ENCODE measurements around the gene CFAP251. TPM values are rescaled to one million over a fixed set of nuclear protein-coding genes. Genes with fewer than 3 reads are reported as not detected.
"Not testable (repeated sequence)": the region's sequence is repeated elsewhere in the genome, so short reads cannot be mapped to it uniquely, and the experiment has no call there.

Gene CFAP251
- total RNA-seq, 2 experiments from 2014 or later, result 0.59 to 0.65 TPM

DNA sequence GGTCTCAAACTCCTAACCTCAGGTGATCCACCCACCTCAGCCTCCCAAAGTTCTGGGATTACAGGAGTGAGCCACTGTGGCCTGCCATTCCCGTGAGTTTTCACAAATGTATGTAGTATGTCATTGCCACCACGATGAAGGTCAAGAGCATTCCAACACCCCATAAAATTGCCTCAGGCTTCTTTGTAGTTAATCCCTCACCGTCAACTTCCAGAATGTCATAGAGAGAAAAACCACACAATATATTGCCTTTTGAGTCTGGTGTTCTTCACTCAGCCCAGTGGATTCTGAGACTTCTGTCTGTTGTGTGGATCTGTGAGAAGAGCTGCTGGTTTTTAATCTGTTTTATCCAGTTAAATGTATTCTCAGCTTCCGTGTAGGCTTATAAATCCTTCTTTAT is 12.6 kb upstream of the CFAP251 start:
- no peak overlapping the region for H3K4me3 Mint-ChIP-seq
- no peak for DNase-seq
- H3K27me3 Mint-ChIP-seq, result no peaks in the 10 kb centered on the region
- CTCF ChIA-PET, result interaction anchor here (0.6 to 1.2 kb wide), 4 partner anchors 18 to 453 kb away, joined by 3 read pairs; no protein-coding TSS in a partner anchor
- peaks cover 8% of the 10 kb centered on the region for H3K4me1 Mint-ChIP-seq
- POLR2A ChIA-PET, result no interaction called here
- peaks cover 43% of the 10 kb centered on the region for H3K36me3 Mint-ChIP-seq (ENCODE audit: low read depth)
- intact Hi-C loops (cut with DNase I, micrococcal nuclease), result no loop called here
- no peaks in the 10 kb centered on the region for H3K9me3 Mint-ChIP-seq (ENCODE audit: low read depth)
- ATAC-seq, result no peak
- no peak overlapping the region for H3K27ac Mint-ChIP-seq

DNA sequence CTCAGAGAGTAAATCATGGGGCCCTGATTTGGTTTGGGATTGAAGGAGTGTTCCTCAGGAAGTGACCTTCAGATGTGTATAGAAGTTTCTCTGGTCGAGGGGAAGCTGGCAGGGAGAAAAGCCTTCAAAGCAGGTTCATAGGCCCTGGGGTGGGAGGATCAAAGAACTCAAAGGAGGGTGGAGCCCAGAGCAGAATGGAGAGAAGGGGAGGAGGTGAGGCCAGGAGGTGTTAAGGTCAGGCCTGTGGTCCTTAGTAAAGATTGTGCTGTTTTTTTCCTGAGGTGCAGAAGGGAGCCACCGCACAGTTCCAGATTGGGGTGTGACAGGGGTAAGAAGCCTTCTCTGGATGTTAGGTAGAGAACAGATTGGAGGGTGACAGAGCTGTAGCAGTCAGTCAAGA is 9.7 kb upstream of the CFAP251 start:
- POLR2A ChIA-PET, result no interaction called here
- intact Hi-C loops (cut with DNase I, micrococcal nuclease), result no loop called here
- no peaks in the 10 kb centered on the region for H3K27me3 Mint-ChIP-seq
- H3K36me3 Mint-ChIP-seq (ENCODE audit: low read depth), result peaks cover 39% of the 10 kb centered on the region
- CTCF ChIA-PET, result no interaction called here
- no peaks in the 10 kb centered on the region for H3K9me3 Mint-ChIP-seq (ENCODE audit: low read depth)
- ATAC-seq, result no peak
- DNase-seq, result no peak
- peaks cover 14% of the 10 kb centered on the region for H3K4me1 Mint-ChIP-seq
- peak overlapping the region; percentile 56 for H3K27ac Mint-ChIP-seq
- H3K4me3 Mint-ChIP-seq, result no peak overlapping the region

DNA sequence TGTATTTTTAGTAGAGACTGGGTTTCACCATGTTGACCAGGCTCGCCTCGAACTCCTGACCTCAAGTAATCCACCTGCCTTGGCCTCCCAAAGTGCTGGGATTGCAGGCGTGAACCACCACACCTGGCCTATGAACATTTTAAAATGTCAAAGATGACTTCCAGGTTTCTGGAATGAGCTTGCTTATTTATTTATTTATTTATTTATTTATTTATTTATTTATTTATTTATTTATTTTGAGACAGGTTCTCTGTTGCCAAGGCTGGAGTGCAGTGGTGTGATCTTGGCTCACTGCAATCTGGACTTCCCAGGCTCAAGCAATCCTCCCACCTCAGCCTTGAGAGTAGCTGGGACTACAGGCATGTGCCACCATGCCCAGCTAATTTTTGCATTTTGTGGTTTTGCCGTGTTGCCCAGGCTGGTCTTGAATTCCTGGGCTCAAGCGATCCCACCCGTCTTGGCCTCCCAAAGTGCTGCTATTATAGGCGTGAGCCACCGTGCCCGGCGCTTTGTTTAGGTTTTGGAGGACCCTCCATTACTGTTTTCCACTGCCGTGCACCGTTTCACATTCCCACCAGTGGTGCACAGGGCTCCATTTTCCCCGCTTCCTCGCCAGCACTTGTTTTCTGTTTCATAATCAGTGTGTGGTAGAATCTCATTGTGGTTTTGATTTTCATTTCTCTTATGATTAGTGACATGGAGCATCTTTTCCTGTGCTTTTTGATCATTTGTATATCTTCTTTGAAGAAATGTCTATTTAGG is 6.4 kb upstream of the CFAP251 start:
- H3K4me3 Mint-ChIP-seq, result no peak overlapping the region
- peaks cover 37% of the 10 kb centered on the region for H3K36me3 Mint-ChIP-seq (ENCODE audit: low read depth)

DNA sequence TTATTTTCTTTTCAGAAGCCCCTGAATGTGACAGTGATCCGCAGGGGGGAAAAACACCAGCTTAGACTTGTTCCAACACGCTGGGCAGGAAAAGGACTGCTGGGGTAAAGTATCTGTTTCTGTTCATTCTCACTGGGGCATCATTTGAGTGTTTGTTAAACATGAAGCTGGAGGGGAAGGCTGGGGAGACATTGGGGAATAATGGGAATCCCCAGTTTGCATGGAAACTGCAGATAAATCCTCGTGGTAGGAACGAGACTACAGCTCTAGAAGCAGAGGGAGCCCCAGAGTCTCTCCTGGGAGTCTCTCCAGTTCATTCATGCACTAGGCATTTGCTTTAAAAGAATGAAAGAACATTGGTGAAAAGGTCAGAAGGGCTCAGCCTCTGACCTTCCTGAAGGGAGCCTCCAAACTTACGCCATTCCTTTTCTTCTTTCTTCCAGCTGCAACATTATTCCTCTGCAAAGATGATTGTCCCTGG is 2.5 kb upstream of the CFAP251 start:
- ChIA-PET POLR2A (no interaction called here), CTCF (interaction anchor here (0.6 to 4.3 kb wide), 9 partner anchors 17 to 1797 kb away, joined by 3 to 18 read pairs (median 3); partner anchors contain the start of gene RHOF)
- intact Hi-C loops (cut with DNase I, micrococcal nuclease), result loop anchor here (5.0 to 10.0 kb wide), 5 partner anchors 189 to 351 kb away; partner anchors contain the start of gene VPS33A (in 1 of the 2)
- H3K4me1 Mint-ChIP-seq, result peaks cover 21% of the 10 kb centered on the region
- no peaks in the 10 kb centered on the region for H3K27me3 Mint-ChIP-seq
- H3K36me3 Mint-ChIP-seq (ENCODE audit: low read depth), result peaks cover 28% of the 10 kb centered on the region
- no peak for DNase-seq
- no peak overlapping the region for H3K4me3 Mint-ChIP-seq
- H3K9me3 Mint-ChIP-seq (ENCODE audit: low read depth), result no peaks in the 10 kb centered on the region
- no peak for ATAC-seq
- H3K27ac Mint-ChIP-seq, result no peak overlapping the region

More for the DNA sequence above, 6.4 kb upstream of the CFAP251 start:
- Mint-ChIP-seq H3K27ac (peak overlapping the region; percentile 17), H3K27me3 (no peaks in the 10 kb centered on the region), H3K9me3 (ENCODE audit: low read depth) (no peaks in the 10 kb centered on the region), H3K4me1 (peaks cover 14% of the 10 kb centered on the region)
- ATAC-seq (peak; percentile 88), DNase-seq (peak; percentile 66)
- intact Hi-C loops (cut with DNase I, micrococcal nuclease), result loop anchor here in 1 of 2 experiments (10.0 kb wide), 2 partner anchors 193 to 283 kb away; no protein-coding TSS in a partner anchor
- ChIA-PET CTCF (interaction anchor here (0.6 to 1.6 kb wide), 3 partner anchors 10 to 534 kb away, joined by 3 to 4 read pairs (median 4); no protein-coding TSS in a partner anchor), POLR2A (interaction anchor here (0.5 to 1.0 kb wide), 2 partner anchors 79 to 178 kb away, joined by 3 read pairs; no protein-coding TSS in a partner anchor)

DNA sequence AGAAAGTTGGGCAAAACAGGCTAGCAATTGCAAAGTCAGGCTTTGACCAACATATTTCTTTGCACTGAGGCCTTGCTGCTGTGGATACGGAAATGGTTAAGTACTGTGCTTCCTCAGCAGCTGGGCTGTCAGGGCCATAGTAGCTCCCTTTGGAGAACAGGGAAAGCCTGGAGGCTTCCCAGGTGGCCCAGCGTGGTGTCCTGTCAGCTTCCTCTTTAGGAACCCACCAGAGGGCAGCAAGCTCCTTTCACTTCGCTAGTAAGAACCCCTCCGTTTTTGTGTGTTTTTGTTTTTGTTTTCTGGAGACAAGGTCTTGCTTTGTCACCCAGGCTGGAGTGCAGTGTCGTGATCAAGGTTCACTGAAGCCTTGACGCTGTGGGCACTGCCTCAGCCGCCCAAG is 1.7 kb upstream of the CFAP251 start:
- Mint-ChIP-seq H3K27ac (peak overlapping the region; percentile 74), H3K4me3 (no peak overlapping the region), H3K27me3 (no peaks in the 10 kb centered on the region), H3K4me1 (peaks cover 21% of the 10 kb centered on the region), H3K9me3 (ENCODE audit: low read depth) (no peaks in the 10 kb centered on the region), H3K36me3 (ENCODE audit: low read depth) (peaks cover 25% of the 10 kb centered on the region)
- DNase-seq (peak; percentile 23), ATAC-seq (no peak)
- intact Hi-C loops (cut with DNase I, micrococcal nuclease), result loop anchor here (5.0 to 10.0 kb wide), 5 partner anchors 188 to 351 kb away; partner anchors contain the start of gene VPS33A (in 1 of the 2)
- ChIA-PET POLR2A (no interaction called here), CTCF (interaction anchor here (0.6 to 4.3 kb wide), 7 partner anchors 43 to 255 kb away, joined by 3 to 18 read pairs (median 3); partner anchors contain the start of gene RHOF)

DNA sequence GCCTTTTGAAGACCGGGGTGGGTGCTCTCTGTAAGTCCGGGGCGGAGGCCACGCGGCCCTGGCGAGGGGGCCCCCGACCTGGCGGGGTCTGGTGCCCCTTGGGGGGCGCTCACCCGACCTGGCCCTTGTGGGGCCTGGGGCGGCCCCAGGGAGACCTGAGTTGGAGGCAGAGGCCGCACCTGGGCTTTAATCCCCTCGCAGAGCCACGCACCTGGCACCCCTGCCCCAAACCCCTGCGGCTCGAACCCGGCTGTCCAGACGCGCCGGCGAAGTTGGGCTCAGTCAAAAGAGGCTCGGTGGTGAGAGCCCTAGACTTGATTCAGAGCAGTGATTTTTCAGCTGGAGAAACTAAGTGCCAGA is 267 bp downstream of the CFAP251 start:
- intact Hi-C loops (cut with DNase I, micrococcal nuclease), result loop anchor here (1.0 to 10.0 kb wide), 10 partner anchors 30 to 349 kb away; partner anchors contain the start of genes PSMD9 (in 1 of the 2) and VPS33A (in 1 of the 2)
- H3K9me3 Mint-ChIP-seq (ENCODE audit: low read depth), result no peaks in the 10 kb centered on the region
- H3K27me3 Mint-ChIP-seq, result no peaks in the 10 kb centered on the region
- no peak for ATAC-seq
- ChIA-PET POLR2A (interaction anchor here (1.0 kb wide), 1 partner anchor 74 kb away, joined by 4 read pairs; no protein-coding TSS in a partner anchor), CTCF (interaction anchor here (0.6 to 4.3 kb wide), 36 partner anchors 11 to 973 kb away, joined by 3 to 20 read pairs (median 4); partner anchors contain the start of genes LRRC43, PSMD9 and RHOF)
- peak; percentile 16 for DNase-seq
- H3K4me1 Mint-ChIP-seq, result peaks cover 15% of the 10 kb centered on the region
- H3K27ac Mint-ChIP-seq, result no peak overlapping the region
- H3K4me3 Mint-ChIP-seq, result peak overlapping the region; percentile 54
- H3K36me3 Mint-ChIP-seq (ENCODE audit: low read depth), result peaks cover 19% of the 10 kb centered on the region

DNA sequence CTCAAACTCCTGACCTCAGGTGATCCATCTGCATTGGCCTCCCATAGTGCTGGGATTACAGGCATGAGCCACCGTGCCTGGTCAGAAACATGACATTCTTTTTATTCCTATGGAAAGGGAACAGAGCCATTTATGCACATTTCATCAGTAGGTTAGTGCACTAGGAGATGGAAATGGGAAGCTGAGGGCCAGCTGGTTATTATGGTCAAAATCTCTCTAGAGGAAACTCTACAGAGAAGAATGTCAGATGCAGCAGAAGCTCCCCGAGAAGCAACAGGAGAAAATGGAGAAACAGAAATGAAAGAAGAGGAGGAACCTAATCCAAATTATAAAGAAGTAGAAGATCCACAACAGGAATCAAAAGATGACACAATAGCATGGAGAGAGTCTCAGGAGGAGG is 2.7 kb downstream of the CFAP251 start:
- POLR2A ChIA-PET, result no interaction called here

DNA sequence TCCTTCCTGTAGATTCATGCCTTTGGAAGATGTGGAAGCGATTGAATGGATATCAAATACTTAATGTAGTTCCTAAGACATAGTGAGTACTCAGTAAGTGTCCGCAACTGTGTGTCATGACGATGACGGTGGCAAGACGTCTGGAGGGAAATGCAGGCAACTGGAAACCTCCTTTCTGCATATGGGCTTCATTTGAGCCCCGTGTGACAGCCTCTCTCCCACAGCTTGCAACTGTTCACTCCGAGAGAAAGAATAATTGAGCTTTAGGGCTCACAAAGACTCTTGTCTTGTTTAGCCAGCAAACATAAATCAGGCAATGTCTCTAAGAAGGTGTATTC is 6.9 kb downstream of the CFAP251 start:
- intact Hi-C loops (cut with DNase I, micrococcal nuclease), result no loop called here
- ChIA-PET POLR2A (no interaction called here), CTCF (no interaction called here)
- no peak overlapping the region for H3K4me3 Mint-ChIP-seq
- no peak overlapping the region for H3K27ac Mint-ChIP-seq
- no peaks in the 10 kb centered on the region for H3K9me3 Mint-ChIP-seq (ENCODE audit: low read depth)
- H3K36me3 Mint-ChIP-seq (ENCODE audit: low read depth), result no peaks in the 10 kb centered on the region
- H3K27me3 Mint-ChIP-seq, result no peaks in the 10 kb centered on the region
- ATAC-seq (no peak), DNase-seq (no peak)
- H3K4me1 Mint-ChIP-seq, result no peaks in the 10 kb centered on the region

More for the DNA sequence above, 2.7 kb downstream of the CFAP251 start:
- no peak for ATAC-seq
- Mint-ChIP-seq H3K27me3 (no peaks in the 10 kb centered on the region), H3K36me3 (ENCODE audit: low read depth) (peaks cover 13% of the 10 kb centered on the region), H3K27ac (no peak overlapping the region), H3K4me1 (peaks cover 15% of the 10 kb centered on the region), H3K9me3 (ENCODE audit: low read depth) (no peaks in the 10 kb centered on the region), H3K4me3 (no peak overlapping the region)
- CTCF ChIA-PET, result interaction anchor here (0.6 to 1.5 kb wide), 3 partner anchors 9 to 333 kb away, joined by 3 to 4 read pairs (median 3); no protein-coding TSS in a partner anchor
- intact Hi-C loops (cut with DNase I, micrococcal nuclease), result no loop called here
- no peak for DNase-seq

DNA sequence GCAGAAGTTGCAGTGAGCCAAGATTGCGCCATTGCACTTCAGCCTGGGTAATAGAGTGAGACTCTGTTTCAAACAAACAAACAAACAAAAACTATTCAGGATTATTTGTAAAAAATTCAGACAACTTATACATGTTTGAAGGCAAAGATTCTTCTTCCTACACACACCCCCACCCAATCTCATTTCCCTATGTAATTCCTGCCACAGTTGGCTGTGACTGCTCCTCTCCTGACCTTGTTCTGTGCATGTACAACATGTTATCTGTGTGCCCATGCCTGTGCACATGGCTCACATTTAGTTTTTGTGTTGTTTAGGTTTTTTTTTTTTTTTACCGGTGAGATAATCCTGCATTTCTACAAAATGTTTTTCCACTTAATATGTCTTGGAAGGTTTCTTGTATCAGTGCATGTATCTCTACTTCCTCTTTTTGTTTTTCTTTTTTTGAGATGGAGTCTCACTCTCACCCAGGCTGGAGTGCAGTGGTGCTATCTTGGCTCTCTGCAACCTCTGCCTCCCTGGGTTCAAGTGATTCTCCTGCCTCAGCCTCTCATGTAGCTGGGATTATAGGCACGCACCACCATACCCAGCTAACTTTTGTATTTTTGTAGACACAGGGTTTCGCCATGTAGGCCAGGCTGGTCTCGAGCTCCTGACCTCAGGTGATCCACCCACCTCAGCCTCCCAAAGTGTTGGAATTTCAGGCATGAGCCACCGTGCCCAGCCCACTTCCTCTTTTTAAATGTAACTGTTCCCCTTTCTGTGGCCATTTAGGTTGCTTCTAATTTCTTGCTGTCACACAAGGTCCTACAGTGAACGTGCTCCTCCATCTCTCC is 8.7 kb downstream of the CFAP251 start:
- DNase-seq, result no peak
- H3K36me3 Mint-ChIP-seq (ENCODE audit: low read depth), result no peaks in the 10 kb centered on the region
- POLR2A ChIA-PET, result no interaction called here
- CTCF ChIA-PET, result interaction anchor here (1.1 kb wide), 1 partner anchor 427 kb away, joined by 3 read pairs; no protein-coding TSS in a partner anchor
- no peaks in the 10 kb centered on the region for H3K4me1 Mint-ChIP-seq
- H3K9me3 Mint-ChIP-seq (ENCODE audit: low read depth), result no peaks in the 10 kb centered on the region
- H3K4me3 Mint-ChIP-seq, result no peak overlapping the region
- H3K27me3 Mint-ChIP-seq, result no peaks in the 10 kb centered on the region
- no peak for ATAC-seq
- intact Hi-C loops (cut with DNase I, micrococcal nuclease), result no loop called here
- no peak overlapping the region for H3K27ac Mint-ChIP-seq

DNA sequence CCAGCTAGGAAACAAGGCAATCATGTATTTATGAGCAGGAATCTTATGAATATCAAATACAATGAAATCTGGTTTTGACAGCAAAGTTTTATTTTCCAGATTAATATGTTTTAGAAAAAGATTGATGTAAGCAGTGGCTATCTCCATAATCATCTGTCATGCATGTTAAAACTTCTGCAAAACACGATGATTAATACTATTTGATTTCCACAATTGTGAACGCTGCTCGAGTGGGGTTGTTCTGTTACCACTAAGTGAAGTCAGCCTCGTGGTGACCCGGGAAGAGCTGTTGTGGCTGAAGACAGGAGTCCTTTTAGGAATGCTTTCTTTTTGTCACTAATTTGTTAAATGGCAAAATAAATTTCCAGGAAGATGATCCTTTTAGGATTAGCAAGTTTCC is 9.4 kb downstream of the CFAP251 start:
- ATAC-seq, result no peak
- Mint-ChIP-seq H3K4me1 (no peaks in the 10 kb centered on the region), H3K27ac (no peak overlapping the region), H3K36me3 (ENCODE audit: low read depth) (no peaks in the 10 kb centered on the region), H3K4me3 (no peak overlapping the region), H3K27me3 (no peaks in the 10 kb centered on the region), H3K9me3 (ENCODE audit: low read depth) (no peaks in the 10 kb centered on the region)
- no peak for DNase-seq
- intact Hi-C loops (cut with DNase I, micrococcal nuclease), result no loop called here
- POLR2A ChIA-PET, result no interaction called here
- CTCF ChIA-PET, result interaction anchor here (1.1 kb wide), 1 partner anchor 427 kb away, joined by 3 read pairs; no protein-coding TSS in a partner anchor

DNA sequence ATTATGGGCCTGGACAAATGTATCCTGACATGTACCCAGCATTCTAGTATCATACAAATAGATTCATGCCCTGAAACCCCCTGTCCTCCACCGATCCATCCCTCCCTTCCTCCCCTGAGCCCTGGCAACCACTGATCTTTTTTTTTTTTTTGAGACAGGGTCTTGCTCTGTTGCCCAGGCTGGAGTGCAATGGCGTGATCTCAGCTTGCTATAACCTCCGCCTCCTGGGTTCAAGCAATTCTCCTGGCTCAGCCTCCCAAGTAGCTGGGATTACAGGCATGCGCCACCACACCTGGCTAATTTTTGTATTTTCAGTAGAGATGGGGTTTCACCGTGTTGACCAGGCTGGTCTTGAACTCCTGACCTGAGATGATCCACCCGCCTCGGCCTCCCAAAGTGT is 11.2 kb downstream of the CFAP251 start:
- H3K27me3 Mint-ChIP-seq; H3K4me3 Mint-ChIP-seq; CTCF ChIA-PET; H3K4me1 Mint-ChIP-seq; H3K27ac Mint-ChIP-seq; H3K9me3 Mint-ChIP-seq (ENCODE audit: low read depth); intact Hi-C loops (cut with DNase I, micrococcal nuclease); ATAC-seq; DNase-seq; H3K36me3 Mint-ChIP-seq (ENCODE audit: low read depth): not testable (repeated sequence)
- POLR2A ChIA-PET, result interaction anchor here (0.7 kb wide), 1 partner anchor 1193 kb away, joined by 3 read pairs; no protein-coding TSS in a partner anchor
